ENCODE data around the gene NAV2.
"Not testable (repeated sequence)": the region's sequence is repeated elsewhere in the genome, so short reads cannot be mapped to it uniquely, and the experiment has no call there.

NAV2 gene

DNA sequence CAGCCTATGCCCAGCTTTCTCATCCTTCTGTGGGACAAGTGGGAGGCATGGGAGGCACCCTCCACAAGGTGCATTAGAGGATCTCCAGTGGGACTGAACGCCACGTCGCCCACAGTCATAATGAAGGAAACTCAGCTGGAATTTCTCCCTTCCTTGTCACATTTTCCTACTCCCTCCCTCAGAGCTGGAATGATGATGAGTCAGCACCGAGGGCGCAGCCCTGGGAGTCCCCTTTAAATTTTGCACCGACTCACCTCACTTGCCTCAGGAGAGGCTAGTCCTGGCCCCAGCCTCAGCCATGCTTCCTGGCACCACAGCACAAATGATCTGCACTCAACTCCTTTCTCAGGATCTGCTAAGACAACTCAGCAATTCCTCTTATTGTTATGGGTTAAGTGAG, 413.3 kb downstream of the NAV2 start:
- no peak for DNase-seq (ENCODE audit: low read depth)

- DNase-seq (ENCODE audit: low read depth), result no peak
Measured at GRCh38 chr11:20126724-20127123, 414.1 kb downstream of the NAV2 start.

DNA sequence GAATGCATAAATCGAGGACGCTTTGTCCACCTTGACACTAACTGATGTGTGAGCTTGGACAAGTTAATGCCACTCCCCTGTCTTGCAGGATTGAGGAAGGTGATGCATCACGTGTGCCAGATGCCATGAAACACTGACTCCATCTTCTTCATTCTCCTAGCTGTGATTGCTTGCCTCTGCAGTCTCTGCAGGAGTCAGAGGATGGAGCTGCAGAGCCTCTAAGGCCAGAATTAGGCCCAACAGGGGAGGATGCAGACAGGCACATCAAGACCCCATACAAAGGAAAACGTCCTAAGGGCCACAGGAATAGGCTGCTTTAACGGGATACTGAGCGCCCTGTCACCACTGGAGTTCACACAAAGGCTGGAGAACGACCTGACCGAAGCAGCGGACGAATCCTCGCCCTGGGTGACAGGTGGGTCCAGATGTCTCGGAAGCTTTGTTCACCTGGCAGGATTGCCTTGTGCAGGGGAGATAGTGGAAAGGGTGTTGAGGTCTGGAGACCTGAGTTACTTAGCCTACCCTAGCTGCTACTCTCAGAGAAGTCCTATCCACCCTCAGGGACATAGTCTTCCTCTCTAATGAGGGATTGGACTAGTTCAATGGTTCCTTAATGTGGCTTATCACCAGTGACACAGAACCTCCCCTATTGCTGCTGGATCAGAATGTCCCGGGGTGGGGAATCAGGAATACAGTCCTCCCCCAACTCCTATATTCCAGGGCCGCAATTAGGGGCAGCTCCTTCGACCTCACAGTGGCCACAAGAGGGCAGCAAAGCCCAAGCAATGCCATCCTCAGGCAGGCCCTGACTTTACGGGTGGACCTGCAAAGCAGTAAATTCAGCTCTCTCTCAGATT, 415.3 kb downstream of the NAV2 start:
- peak; percentile 57 for DNase-seq (ENCODE audit: low read depth)

GRCh38 chr11:20128528-20128825, 415.8 kb downstream of the NAV2 start:
- not testable (repeated sequence) for DNase-seq (ENCODE audit: low read depth)

GRCh38 chr11:20129665-20130064, 417.0 kb downstream of the NAV2 start:
- no peak for DNase-seq (ENCODE audit: low read depth)

GRCh38 chr11:20131788-20132666, 419.4 kb downstream of the NAV2 start:
- no peak for DNase-seq (ENCODE audit: low read depth)

DNA sequence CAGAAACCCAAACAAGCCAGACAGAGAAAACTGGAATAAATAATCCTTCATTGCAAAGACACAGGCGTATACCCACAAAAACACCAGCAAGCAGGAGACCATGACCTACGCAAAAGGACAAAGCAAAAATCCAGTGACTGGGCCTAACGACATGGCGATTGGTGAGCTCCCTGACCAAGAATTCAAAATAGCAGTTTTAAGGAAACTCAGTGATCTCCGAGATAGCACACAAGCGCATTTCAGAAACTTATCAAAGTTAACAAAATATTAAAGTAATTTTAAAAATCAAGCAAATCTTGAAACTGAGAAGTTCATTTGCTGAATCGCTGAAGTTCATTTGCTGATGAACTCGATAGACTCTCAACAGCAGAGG, 420.0 kb downstream of the NAV2 start:
- DNase-seq (ENCODE audit: low read depth), result no peak

- DNase-seq (ENCODE audit: low read depth), result no peak
Measured at GRCh38 chr11:20134991-20135736, 422.5 kb downstream of the NAV2 start.

- no peak for DNase-seq (ENCODE audit: low read depth)
Measured at GRCh38 chr11:20137637-20138036, 425.0 kb downstream of the NAV2 start.

DNA sequence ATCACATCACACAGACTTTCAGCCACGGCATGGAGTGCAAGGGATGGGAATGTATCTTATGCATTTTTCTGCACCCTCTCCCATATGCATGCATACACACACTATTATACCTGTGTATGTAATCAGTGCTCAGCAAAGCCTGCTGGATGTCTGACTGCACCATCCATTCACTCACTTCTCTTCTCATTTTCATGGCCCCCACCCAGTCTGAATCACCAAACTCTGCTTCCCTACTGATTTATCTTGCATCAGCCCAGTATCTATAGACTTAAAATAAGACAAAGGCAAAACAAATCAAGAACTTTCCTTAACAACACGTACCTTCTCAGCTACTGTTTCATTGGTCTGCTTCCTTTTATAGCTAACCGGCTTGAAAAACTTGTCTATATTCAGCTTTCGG, 426.1 kb downstream of the NAV2 start:
- no peak for DNase-seq (ENCODE audit: low read depth)

DNA sequence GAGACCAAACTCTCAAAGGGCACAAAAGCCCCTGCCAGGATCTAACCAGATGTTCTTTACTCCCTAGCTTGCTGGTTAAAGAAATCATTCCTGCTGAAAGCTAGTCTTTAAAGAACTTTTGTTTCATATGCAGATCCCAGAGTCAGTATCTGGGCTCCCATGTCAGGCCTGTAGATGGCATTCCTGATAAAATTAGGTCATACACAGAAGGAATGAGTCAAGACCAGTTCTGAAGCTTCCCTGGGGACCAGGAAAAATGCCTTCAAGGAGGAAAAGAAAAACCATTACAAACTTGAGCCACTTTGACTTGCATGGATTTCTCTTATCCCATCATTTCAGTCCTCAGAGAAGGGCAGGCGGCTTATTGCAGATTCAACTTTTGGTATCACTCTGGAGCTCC, 441.7 kb downstream of the NAV2 start:
- no peak for DNase-seq (ENCODE audit: low read depth)

GRCh38 chr11:20155683-20156279, 443.1 kb downstream of the NAV2 start:
- DNase-seq (ENCODE audit: low read depth), result no peak

DNA sequence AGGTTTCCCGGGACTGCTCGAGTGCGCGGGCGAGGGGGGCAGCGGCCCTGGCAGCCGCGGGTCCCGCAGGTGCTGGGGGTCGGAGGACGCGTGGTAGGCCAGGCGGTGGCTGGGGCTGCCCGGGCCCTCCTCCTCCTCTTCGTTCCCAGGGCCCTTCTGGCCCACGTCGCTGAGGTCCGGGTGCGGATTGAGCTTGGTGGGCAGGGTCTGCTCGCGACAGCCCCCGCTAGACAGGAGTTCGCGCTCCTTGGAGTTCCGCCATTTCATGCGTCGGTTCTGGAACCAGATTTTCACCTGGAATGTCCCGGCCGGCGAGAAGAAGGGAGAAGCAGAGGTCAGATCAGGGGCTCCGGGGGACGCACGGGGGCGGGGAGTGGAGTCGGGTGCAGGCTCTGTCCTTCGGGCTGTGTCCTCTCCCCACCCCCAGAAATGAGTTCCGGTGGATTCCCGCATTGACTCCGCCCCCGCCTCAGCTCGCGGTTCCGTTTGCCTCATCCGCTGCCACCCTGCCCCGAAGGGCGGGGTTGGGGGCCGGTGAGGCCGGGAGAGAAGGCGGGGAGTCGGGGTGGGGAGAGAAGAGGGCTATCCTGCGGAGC, 443.7 kb downstream of the NAV2 start:
- peak; percentile 15 for DNase-seq (ENCODE audit: low read depth)

- no peak for DNase-seq (ENCODE audit: low read depth)
Measured at GRCh38 chr11:20156876-20157613, 444.4 kb downstream of the NAV2 start.

DNA sequence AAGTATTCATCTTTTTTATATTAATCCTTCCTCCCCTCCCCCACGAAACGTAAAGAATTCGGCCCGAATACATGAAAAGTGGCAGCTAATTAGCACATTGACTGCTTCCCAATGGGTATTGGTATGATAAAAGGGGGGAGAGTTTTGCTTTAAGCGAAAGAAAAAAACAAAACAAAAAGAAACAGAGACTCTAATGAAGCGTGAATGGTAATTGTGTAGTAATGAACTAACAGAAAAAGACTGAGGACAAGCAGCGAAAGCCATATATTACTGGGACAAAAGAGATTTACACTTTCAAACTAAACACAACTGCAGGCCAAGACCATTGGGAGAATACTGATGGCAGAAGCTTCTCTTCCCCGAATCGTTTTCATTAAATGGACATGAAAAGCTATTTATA, 445.1 kb downstream of the NAV2 start:
- DNase-seq (ENCODE audit: low read depth), result no peak

DNA sequence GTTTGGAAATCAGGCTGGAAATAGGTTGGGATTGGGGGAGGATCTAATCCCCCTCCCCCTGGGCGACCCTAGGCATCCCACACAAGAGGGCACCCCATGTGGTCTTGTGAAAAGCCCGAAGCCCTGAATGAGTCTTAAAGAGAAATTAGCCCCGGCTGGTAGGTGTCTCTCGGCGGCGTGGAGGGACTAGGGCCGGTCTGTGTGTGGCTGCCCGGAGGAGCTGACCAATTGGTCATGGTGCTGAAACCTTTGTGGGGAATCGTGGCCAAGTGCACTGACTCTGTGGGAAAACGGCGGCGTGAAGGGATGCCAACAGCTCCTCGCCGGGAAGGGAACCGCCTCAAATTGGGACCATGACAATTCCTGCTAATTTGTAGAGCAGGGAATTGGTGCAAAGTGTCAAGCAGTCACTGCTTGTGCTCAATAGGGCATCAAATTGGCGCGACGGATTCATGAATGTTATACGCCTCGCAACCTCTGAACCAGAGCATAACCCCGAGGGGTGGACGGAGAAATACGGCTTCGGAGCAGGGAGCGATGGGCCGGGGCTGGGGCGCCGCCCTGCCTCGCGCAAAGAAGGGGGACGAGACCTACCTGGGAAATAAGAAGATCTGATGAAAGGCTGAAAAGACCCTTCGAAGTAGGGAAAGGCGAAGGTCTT, 446.1 kb downstream of the NAV2 start:
- no peak for DNase-seq (ENCODE audit: low read depth)

DNA sequence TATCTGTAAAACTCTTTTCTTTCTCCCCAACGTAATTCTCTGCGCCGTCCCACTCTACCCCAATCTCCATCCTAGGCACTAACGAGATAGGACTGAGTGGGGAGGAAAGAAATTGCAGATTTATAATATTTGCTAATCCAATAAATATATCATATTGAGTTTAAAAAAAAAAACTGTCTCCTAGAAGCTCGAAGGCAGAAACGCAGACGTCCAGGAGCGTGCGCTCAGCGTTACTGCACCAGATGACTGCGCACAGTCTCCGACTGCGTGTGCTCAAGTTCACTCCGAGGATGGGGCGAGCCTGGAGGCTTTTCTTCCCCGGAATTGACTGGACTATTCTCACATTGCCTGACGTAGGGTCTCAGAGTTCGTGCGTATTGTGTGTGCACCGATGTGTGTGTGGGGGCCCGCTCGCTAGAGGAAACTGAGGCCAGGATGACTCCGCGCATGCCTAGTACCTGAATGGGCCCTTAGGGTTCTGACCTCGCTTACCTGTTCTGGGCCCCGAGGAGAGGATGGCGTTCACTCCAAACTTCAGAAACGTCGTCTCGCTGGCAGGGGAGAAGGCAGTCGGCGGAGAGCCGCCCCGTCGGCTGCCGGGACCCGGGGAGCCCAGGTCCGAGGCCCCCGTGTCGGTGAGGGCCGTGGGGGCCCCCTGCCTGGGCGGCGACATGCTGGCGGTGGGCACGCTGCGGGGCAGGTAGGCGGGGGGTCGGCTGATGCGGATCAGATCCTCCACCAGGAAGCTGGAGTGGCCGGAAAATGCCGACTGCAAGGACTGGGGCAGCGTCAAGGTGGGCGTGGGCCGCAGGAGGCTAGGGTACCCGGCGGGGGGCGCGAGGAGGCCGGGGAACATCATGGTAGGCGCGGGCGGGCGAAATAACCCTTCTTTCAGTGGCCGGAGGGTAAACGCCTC, 447.1 kb downstream of the NAV2 start:
- DNase-seq (ENCODE audit: low read depth), result no peak

- DNase-seq (ENCODE audit: low read depth), result no peak
Measured at GRCh38 chr11:20160425-20161229, 448.0 kb downstream of the NAV2 start, which contains the start of gene DBX1. Gene DBX1 (minus strand): TSS chr11:20160475. CDS start chr11:20160324, 151 bp downstream.

Data from stimulated activated CD8-positive, alpha-beta memory T cell treated with anti-CD3 and anti-CD28 coated beads, Interleukin-7, amount 100 ng/mL, for 24 hours (primary cell).